Activated naive CD4-positive, alpha-beta T cell treated with anti-CD3 and anti-CD28 coated beads, Interleukin-2, amount 50 U/mL, for 24 hours (primary cell): ENCODE results near the gene DNER.

ENCODE experiments used
- H3K27ac Mint-ChIP-seq: one replicate; pipeline ENCODE4 v1.8.0; 2021; ENCODE audit warnings: mild to moderate bottlenecking, mixed read lengths
- H3K27me3 Mint-ChIP-seq: one replicate; pipeline ENCODE4 v1.8.0; 2021; ENCODE audit warnings: mixed read lengths
- H3K36me3 Mint-ChIP-seq: one replicate; pipeline ENCODE4 v1.8.0; 2021; ENCODE audit warnings: mixed read lengths
- H3K4me1 Mint-ChIP-seq: one replicate; pipeline ENCODE4 v1.8.0; 2021; ENCODE audit warnings: mixed read lengths
- H3K4me3 Mint-ChIP-seq: one replicate; pipeline ENCODE4 v1.8.0; 2021; ENCODE audit warnings: mild to moderate bottlenecking, mixed read lengths
- H3K9me3 Mint-ChIP-seq: one replicate; pipeline ENCODE4 v1.8.0; 2021; ENCODE audit warnings: mixed read lengths

DNER gene

GRCh38 chr2:229445019-229445418, 269.3 kb downstream of the DNER start:
- H3K4me1 Mint-ChIP-seq: no peaks in the 10 kb centered on the region
- peaks cover 1% of the 10 kb centered on the region for H3K27me3 Mint-ChIP-seq
- H3K9me3 Mint-ChIP-seq: no peaks in the 10 kb centered on the region
- H3K27ac Mint-ChIP-seq: no peak overlapping the region
- H3K4me3 Mint-ChIP-seq: no peak overlapping the region
- no peaks in the 10 kb centered on the region for H3K36me3 Mint-ChIP-seq

DNA sequence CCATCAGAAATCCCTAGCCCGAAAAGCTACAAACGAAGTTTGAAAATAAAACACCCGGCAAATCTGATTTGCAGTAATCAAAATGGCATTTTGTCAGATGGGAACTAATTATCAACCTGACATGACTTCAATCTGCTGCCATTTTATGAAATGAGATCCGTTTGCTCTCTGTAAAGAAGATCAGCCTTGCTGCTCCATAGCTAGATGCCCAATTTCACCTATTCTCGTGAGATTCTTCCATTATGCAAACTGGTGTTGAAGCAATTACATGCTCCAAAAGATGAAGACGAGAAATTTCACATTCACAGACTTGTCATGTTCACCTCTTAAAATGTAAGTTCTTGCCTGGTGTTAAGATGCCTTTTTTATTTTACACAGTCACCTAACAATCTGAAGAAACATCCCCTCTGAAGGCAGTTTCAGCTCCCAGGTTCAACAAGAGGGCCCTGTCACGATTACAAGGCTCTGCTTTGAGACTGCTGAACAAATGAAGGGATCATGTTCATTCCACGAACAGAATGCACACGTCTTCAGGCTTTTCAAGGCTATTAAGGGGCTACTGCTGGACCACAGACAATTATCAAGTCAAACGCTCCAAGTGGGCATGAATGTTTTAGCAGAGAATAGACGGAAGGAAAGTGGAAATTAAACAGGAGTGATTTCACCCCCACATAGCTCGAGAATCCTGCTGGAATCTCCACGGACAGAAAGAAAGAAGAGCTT, 270.6 kb downstream of the DNER start:
- no peaks in the 10 kb centered on the region for H3K9me3 Mint-ChIP-seq
- H3K27me3 Mint-ChIP-seq: peaks cover 1% of the 10 kb centered on the region
- no peaks in the 10 kb centered on the region for H3K4me1 Mint-ChIP-seq
- H3K4me3 Mint-ChIP-seq: no peak overlapping the region
- no peaks in the 10 kb centered on the region for H3K36me3 Mint-ChIP-seq
- H3K27ac Mint-ChIP-seq: no peak overlapping the region

DNA sequence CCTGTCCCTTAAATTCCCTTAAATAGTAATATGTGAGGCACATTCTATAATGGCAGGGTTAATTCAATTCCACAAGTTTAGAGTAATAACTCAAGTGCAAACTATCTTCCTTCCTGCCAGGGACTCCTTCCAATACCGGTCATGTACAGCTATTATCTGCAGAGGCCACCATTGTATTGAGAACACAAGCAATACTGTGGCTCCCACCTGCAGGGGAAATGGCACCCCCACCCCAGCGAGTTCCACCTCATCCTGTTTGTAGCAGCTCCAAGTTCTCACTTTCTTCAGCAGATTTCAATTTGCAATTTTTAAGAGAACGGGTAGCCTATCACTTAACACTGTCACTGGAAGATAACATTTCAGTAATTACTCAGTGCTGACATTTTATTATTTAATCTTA, 271.2 kb downstream of the DNER start:
- H3K4me3 Mint-ChIP-seq: no peak overlapping the region
- H3K4me1 Mint-ChIP-seq: no peaks in the 10 kb centered on the region
- H3K27me3 Mint-ChIP-seq: peaks cover 1% of the 10 kb centered on the region
- H3K27ac Mint-ChIP-seq: no peak overlapping the region
- no peaks in the 10 kb centered on the region for H3K9me3 Mint-ChIP-seq
- no peaks in the 10 kb centered on the region for H3K36me3 Mint-ChIP-seq

DNA sequence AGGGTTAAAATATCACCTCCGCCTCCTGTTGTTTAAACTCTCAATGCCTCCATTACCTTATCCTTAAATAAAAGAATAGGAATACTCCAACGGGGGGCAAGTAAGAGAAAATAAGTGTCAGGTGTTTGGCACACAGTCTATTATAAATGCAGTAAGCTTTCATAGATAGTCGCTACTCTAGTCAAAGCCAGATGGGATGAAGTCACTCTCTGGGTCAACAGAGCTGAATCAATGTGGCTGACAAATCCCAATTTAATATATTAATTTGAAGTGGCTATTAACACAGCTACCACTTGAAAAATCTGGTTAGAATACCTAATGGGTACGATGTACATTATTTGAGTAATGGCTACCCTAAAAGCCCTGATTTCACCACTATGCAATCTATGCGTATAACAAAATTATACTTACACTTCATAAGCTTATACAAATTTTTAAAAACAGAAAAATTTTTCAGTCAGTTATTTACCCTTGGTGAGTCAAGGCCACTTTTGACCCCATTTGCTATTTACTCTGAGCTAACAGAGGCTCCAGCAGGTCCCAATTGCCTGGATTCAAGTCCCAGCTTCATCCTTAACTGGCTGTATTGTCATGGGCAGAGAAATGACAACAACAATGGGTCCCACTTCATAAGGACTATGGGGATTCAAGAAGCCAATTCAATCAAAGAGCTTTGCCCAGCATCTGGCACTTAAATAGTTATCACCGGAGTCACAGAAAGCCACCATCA, 275.8 kb downstream of the DNER start:
- no peaks in the 10 kb centered on the region for H3K9me3 Mint-ChIP-seq
- no peaks in the 10 kb centered on the region for H3K27me3 Mint-ChIP-seq
- no peak overlapping the region for H3K27ac Mint-ChIP-seq
- no peaks in the 10 kb centered on the region for H3K4me1 Mint-ChIP-seq
- no peak overlapping the region for H3K4me3 Mint-ChIP-seq
- H3K36me3 Mint-ChIP-seq: no peaks in the 10 kb centered on the region

DNA sequence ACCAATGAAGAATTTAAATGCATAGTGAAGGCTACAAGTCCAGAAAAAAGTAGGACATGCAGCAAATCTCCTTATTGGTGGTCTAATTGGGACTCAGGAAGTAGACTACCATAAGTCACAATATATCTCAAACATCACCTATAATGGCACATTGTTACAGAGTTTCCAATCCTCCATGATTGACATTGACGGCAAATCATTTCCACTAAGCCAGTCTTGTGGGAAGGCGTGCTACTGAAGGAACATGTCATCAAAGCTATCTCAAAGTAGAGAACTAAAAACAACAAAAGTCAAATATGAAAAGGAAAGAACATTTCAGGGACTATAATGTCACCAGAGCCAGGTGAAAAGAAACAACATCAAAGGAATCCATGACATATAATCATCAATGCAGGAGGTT, 276.9 kb downstream of the DNER start:
- Mint-ChIP-seq H3K4me3 (no peak overlapping the region), H3K27me3 (no peaks in the 10 kb centered on the region), H3K27ac (no peak overlapping the region), H3K4me1 (no peaks in the 10 kb centered on the region), H3K9me3 (no peaks in the 10 kb centered on the region), H3K36me3 (no peaks in the 10 kb centered on the region)

GRCh38 chr2:229434187-229434586, 280.2 kb downstream of the DNER start:
- no peaks in the 10 kb centered on the region for H3K36me3 Mint-ChIP-seq
- H3K4me3 Mint-ChIP-seq: no peak overlapping the region
- H3K27me3 Mint-ChIP-seq: no peaks in the 10 kb centered on the region
- no peaks in the 10 kb centered on the region for H3K9me3 Mint-ChIP-seq
- H3K27ac Mint-ChIP-seq: no peak overlapping the region
- H3K4me1 Mint-ChIP-seq: no peaks in the 10 kb centered on the region

DNA sequence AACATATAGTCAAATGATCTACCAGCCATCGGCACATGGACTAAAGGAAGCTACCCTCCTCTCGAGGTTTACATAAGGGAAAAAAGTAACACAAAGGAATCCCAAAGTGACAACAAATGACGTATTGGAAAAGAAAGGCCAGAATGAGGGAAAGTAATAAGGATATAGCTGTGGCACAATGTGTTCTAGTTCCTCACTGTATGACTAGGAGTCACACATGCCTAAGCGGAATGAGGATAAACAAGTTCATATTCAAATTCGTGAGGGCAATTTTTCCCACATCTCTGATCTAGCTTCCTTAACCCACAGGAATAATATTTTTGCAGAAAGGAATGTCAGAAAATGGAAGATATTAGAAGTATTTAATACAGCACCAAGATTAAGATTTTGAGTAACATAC, 281.0 kb downstream of the DNER start:
- Mint-ChIP-seq H3K27me3 (peaks cover 2% of the 10 kb centered on the region), H3K27ac (no peak overlapping the region), H3K9me3 (no peaks in the 10 kb centered on the region), H3K36me3 (no peaks in the 10 kb centered on the region), H3K4me1 (no peaks in the 10 kb centered on the region), H3K4me3 (no peak overlapping the region)

DNA sequence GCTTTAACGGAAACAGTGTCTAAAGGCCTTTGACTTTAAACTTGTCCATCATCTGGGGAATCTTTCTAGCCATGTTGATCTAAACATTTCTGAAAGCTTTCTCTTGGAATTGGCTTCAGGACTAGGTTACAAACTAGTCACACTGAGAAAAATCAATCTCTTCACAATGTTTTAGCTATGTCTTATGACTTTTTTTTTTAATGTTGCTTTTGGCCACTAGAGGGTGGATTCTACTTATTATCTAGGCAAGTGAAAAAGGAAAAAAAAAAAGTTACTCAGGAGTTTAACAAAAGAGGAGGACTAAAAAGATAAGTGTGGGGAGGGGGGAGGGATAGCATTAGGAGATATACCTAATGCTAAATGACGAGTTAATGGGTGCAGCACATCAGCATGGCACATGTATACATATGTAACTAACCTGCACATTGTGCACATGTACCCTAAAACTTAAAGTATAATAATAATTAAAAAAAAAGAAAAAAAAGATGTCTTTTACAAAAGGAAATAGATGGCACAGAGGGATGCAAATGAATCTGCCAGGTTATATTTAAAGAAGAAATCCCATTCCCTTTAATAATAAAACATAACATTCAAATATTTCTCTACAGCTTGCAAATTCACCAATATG, 282.9 kb downstream of the DNER start:
- H3K36me3 Mint-ChIP-seq: no peaks in the 10 kb centered on the region
- no peaks in the 10 kb centered on the region for H3K9me3 Mint-ChIP-seq
- no peaks in the 10 kb centered on the region for H3K4me1 Mint-ChIP-seq
- no peak overlapping the region for H3K27ac Mint-ChIP-seq
- H3K4me3 Mint-ChIP-seq: no peak overlapping the region
- H3K27me3 Mint-ChIP-seq: peaks cover 2% of the 10 kb centered on the region

- Mint-ChIP-seq H3K4me3 (no peak overlapping the region), H3K27ac (no peak overlapping the region), H3K27me3 (peaks cover 2% of the 10 kb centered on the region), H3K4me1 (no peaks in the 10 kb centered on the region), H3K36me3 (no peaks in the 10 kb centered on the region), H3K9me3 (no peaks in the 10 kb centered on the region)
Observed at GRCh38 chr2:229429589-229429988, 284.8 kb downstream of the DNER start.

GRCh38 chr2:229426464-229426863, 287.9 kb downstream of the DNER start:
- Mint-ChIP-seq H3K36me3 (no peaks in the 10 kb centered on the region), H3K4me1 (no peaks in the 10 kb centered on the region), H3K9me3 (no peaks in the 10 kb centered on the region), H3K27ac (no peak overlapping the region), H3K27me3 (peaks cover 2% of the 10 kb centered on the region), H3K4me3 (no peak overlapping the region)

GRCh38 chr2:229425598-229425997, 288.8 kb downstream of the DNER start:
- Mint-ChIP-seq H3K4me3 (no peak overlapping the region), H3K27ac (no peak overlapping the region), H3K4me1 (no peaks in the 10 kb centered on the region), H3K27me3 (peaks cover 2% of the 10 kb centered on the region), H3K36me3 (no peaks in the 10 kb centered on the region), H3K9me3 (no peaks in the 10 kb centered on the region)

DNA sequence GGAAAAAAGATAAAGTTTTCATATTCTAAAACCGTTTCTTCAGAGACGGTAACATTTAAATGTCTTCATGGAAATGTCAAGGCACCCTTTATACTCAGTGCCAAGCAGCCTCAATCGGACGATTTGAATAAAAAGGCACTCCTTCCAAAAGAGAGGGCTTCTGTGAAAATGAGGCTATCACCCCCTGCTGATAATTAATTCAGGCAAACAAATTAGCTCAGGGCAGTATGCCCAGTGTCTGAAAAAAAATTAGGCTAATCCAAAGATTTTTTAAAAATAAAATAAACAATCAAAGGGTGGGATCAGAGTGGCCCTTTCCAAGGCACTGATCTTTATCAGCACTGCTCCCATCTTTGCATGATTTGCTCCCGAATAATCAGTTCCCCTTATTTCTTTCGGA, 292.3 kb downstream of the DNER start:
- Mint-ChIP-seq H3K27ac (no peak overlapping the region), H3K4me3 (no peak overlapping the region), H3K36me3 (no peaks in the 10 kb centered on the region), H3K9me3 (no peaks in the 10 kb centered on the region), H3K4me1 (no peaks in the 10 kb centered on the region), H3K27me3 (no peaks in the 10 kb centered on the region)

GRCh38 chr2:229419158-229419557, 295.2 kb downstream of the DNER start:
- Mint-ChIP-seq H3K4me1 (no peaks in the 10 kb centered on the region), H3K27me3 (no peaks in the 10 kb centered on the region), H3K4me3 (no peak overlapping the region), H3K9me3 (no peaks in the 10 kb centered on the region), H3K36me3 (no peaks in the 10 kb centered on the region), H3K27ac (no peak overlapping the region)

- Mint-ChIP-seq H3K4me3 (no peak overlapping the region), H3K27me3 (no peaks in the 10 kb centered on the region), H3K27ac (no peak overlapping the region), H3K9me3 (no peaks in the 10 kb centered on the region), H3K4me1 (no peaks in the 10 kb centered on the region), H3K36me3 (no peaks in the 10 kb centered on the region)
Observed at GRCh38 chr2:229417916-229418315, 296.4 kb downstream of the DNER start.

GRCh38 chr2:229417176-229417575, 297.2 kb downstream of the DNER start:
- H3K27me3 Mint-ChIP-seq: peaks cover 2% of the 10 kb centered on the region
- H3K4me1 Mint-ChIP-seq: no peaks in the 10 kb centered on the region
- H3K4me3 Mint-ChIP-seq: no peak overlapping the region
- H3K36me3 Mint-ChIP-seq: no peaks in the 10 kb centered on the region
- H3K27ac Mint-ChIP-seq: no peak overlapping the region
- no peaks in the 10 kb centered on the region for H3K9me3 Mint-ChIP-seq

GRCh38 chr2:229416116-229416694, 298.1 kb downstream of the DNER start:
- Mint-ChIP-seq H3K4me3 (no peak overlapping the region), H3K9me3 (no peaks in the 10 kb centered on the region), H3K36me3 (no peaks in the 10 kb centered on the region), H3K4me1 (no peaks in the 10 kb centered on the region), H3K27ac (no peak overlapping the region), H3K27me3 (peaks cover 2% of the 10 kb centered on the region)
